Gastrocnemius medialis (tissue), 4 donors: ENCODE data around the gene POPDC2.
A peak's percentile ranks its signal among the peaks of the same experiment; 100 is the strongest.

ENCODE experiments used
- CTCF ChIP-seq, 5 experiments: fragments of 450-650 bp in 3 of 5; fragments of 200-600 bp in 2 of 5; sonication (generic) in 2 of 5; IDR thresholded peaks in 4 of 5; conservative IDR thresholded peaks in 1 of 5; 1 replicate in 4 of 5; 2 replicates in 1 of 5; pipeline ENCODE4 v1.5.1; 2016 to 2019; ENCODE audit warnings: antibody characterized with exemption in 5 of 5, mild to moderate bottlenecking in 3 of 5, moderate library complexity in 3 of 5
- POLR2A ChIP-seq, 2 donors: fragments of 450-650 bp; IDR thresholded peaks; one replicate each; pipeline ENCODE4 v1.6.1; 2017; ENCODE audit warnings: antibody characterized with exemption in 2 of 2, mild to moderate bottlenecking in 2 of 2, moderate library complexity in 2 of 2

- TF ChIP-seq CTCF (IDR thresholded peaks at IDR 0.05 in 4 of 5, conservative IDR thresholded peaks at IDR 0.05 in 1 of 5) (peak in 4 of 5 experiments; percentile 24 to 57 (median 28)), POLR2A (IDR thresholded peaks at IDR 0.05) (peak; percentile 63 to 84)
These were observed 2.4 kb upstream of the POPDC2 start for GRCh38 chr3:119662604-119663373.
